PC-3 (cell line): ENCODE data around the gene LOXHD1. TPM values are rescaled to one million over a fixed set of nuclear protein-coding genes. Genes with fewer than 3 reads are reported as not detected.
A peak's percentile ranks its signal among the peaks of the same experiment; 100 is the strongest.

Experiments used
- ATAC-seq: fragments of 200-7000 bp; cut with Tn5 transposase; 2 replicates; pipeline ENCODE4 v1.9.1; 2020; ENCODE audit warnings: mild to moderate bottlenecking, moderate library complexity
- BruUV-seq: library from RNA; stranded (reverse); fragments of 400-500 nt; replicated peaks from 2 replicates; lab custom pipeline; 2021; lab: Mats Ljungman, UMichigan
- CTCF ChIA-PET: fragments of 300-600 bp; sonication (Branson Sonifier 250); formaldehyde crosslinking; loops from one replicate; lab custom pipeline; 2022; ENCODE audit warnings: antibody characterized with exemption; lab: Charles Lee
- POLR2A ChIA-PET: fragments of 300-600 bp; sonication (Branson Sonifier 250); formaldehyde crosslinking; loops from one replicate; lab custom pipeline; 2022; ENCODE audit warnings: antibody characterized with exemption; ENCODE audit not compliant: unreplicated experiment; lab: Charles Lee
- DNase-seq: peaks from one replicate; pipeline ENCODE4 v3.0.0-alpha.2; 2015
- H2AFZ ChIP-seq: fragments of 300-600 bp; sonication (generic); 2 replicates; pipeline ENCODE4 v1.6.0; 2016; ENCODE audit warnings: antibody characterized with exemption, low read length
- H3F3A ChIP-seq: fragments of 300-600 bp; sonication (generic); one replicate; pipeline ENCODE4 v1.6.0; 2017; ENCODE audit warnings: antibody characterized with exemption, low read length, control low read depth, mild to moderate bottlenecking; ENCODE audit not compliant: unreplicated experiment
- H3K27ac ChIP-seq: fragments of 300-600 bp; sonication (generic); 2 replicates; pipeline ENCODE4 v1.5.1; 2016; ENCODE audit warnings: mild to moderate bottlenecking, low read length
- H3K27me3 ChIP-seq: fragments of 300-600 bp; sonication (generic); 2 replicates; pipeline ENCODE4 v1.6.1; 2016; ENCODE audit warnings: low read length, mixed read lengths
- H3K36me3 ChIP-seq: fragments of 300-600 bp; sonication (generic); 2 replicates; pipeline ENCODE4 v1.6.1; 2016; ENCODE audit warnings: low read depth, mixed run types, low read length, mixed read lengths
- H3K4me1 ChIP-seq: fragments of 300-600 bp; sonication (generic); 2 replicates; pipeline ENCODE4 v1.5.1; 2016; ENCODE audit warnings: low read length; ENCODE audit not compliant: insufficient read depth
- H3K4me2 ChIP-seq: fragments of 300-600 bp; sonication (generic); 2 replicates; pipeline ENCODE4 v1.6.0; 2016; ENCODE audit warnings: low read length
- H3K4me3 ChIP-seq: fragments of 300-600 bp; sonication (generic); 2 replicates; pipeline ENCODE4 v1.5.1; 2016; ENCODE audit warnings: mild to moderate bottlenecking, low read length, mixed read lengths
- H3K79me2 ChIP-seq: fragments of 300-600 bp; sonication (generic); 2 replicates; pipeline ENCODE4 v1.6.1; 2017; ENCODE audit warnings: low read length, mixed read lengths
- H3K9ac ChIP-seq: fragments of 300-600 bp; sonication (generic); 2 replicates; pipeline ENCODE4 v1.6.0; 2016; ENCODE audit warnings: mild to moderate bottlenecking, low read length
- H3K9me2 ChIP-seq: fragments of 300-600 bp; sonication (generic); replicated peaks from 2 replicates; pipeline ENCODE4 v1.6.1; 2016; ENCODE audit warnings: mixed run types, low read length, mixed read lengths
- H3K9me3 ChIP-seq: fragments of 300-600 bp; sonication (generic); 2 replicates; pipeline ENCODE4 v1.6.1; 2016; ENCODE audit warnings: low read length, mixed read lengths
- H4K20me1 ChIP-seq: fragments of 300-600 bp; sonication (generic); 2 replicates; pipeline ENCODE4 v1.6.1; 2016; ENCODE audit warnings: low read length, mixed read lengths
- CTCF ChIP-seq: fragments of 300-600 bp; sonication (generic); conservative IDR thresholded peaks from 2 replicates; pipeline ENCODE4 v1.5.1; 2017; ENCODE audit warnings: antibody characterized with exemption, low read depth, mild to moderate bottlenecking, low read length
- EZH2 ChIP-seq: fragments of 300-600 bp; sonication (generic); IDR thresholded peaks from one replicate; pipeline ENCODE4 v1.6.1; 2017; ENCODE audit warnings: antibody characterized with exemption, mild to moderate bottlenecking, low read length; ENCODE audit not compliant: unreplicated experiment
- EZH2phosphoT487 ChIP-seq: fragments of 300-600 bp; sonication (generic); IDR thresholded peaks from 2 replicates; pipeline ENCODE4 v1.6.1; 2018; ENCODE audit warnings: mild to moderate bottlenecking, antibody characterized with exemption, low read length, borderline replicate concordance
- intact Hi-C: fragments of 100-400 bp; cut with micrococcal nuclease; formaldehyde crosslinking; loops from 2 replicates; pipeline ENCODE4 v1.9.0; 2023
- total RNA-seq: library from RNA; depleted of rRNA; stranded (reverse); fragments of >200 nt; gene quantifications from 2 replicates; pipeline ENCODE4 v1.2.3, GENCODE V29; 2014

LOXHD1 gene
- total RNA-seq, 1 experiment from 2014 or later = not detected

- CTCF ChIA-PET = no interaction called here
- no peak overlapping the region for H3K4me2 ChIP-seq
- peaks cover 12% of the 10 kb centered on the region for H3K4me1 ChIP-seq
- H3K9me3 ChIP-seq = no peaks in the 10 kb centered on the region
- H4K20me1 ChIP-seq = no peaks in the 10 kb centered on the region
- no peak for TF ChIP-seq CTCF
- no peak for TF ChIP-seq EZH2
- TF ChIP-seq EZH2phosphoT487 = no peak
- H3K4me3 ChIP-seq = no peak overlapping the region
- H3K27ac ChIP-seq = no peak overlapping the region
- no peaks in the 10 kb centered on the region for H3K79me2 ChIP-seq
- H3K27me3 ChIP-seq = no peaks in the 10 kb centered on the region
- intact Hi-C loops = no loop called here
- DNase-seq (peak; percentile 1), ATAC-seq (no peak)
- no TSS peak for BruUV-seq
- no peaks in the 10 kb centered on the region for H3F3A ChIP-seq
- H2AFZ ChIP-seq = no peak overlapping the region
- no peaks in the 10 kb centered on the region for H3K9me2 ChIP-seq
- H3K9ac ChIP-seq = no peak overlapping the region
- no peaks in the 10 kb centered on the region for H3K36me3 ChIP-seq
- POLR2A ChIA-PET = no interaction called here
Observed at GRCh38 chr18:46677611-46678010, 20.6 kb upstream of the LOXHD1 start.

- Histone ChIP-seq H2AFZ (peak overlapping the region; percentile 57; the same call in 1 of the 2 replicates), H3K9me2 (no peaks in the 10 kb centered on the region), H3K4me2 (peak overlapping the region; percentile 66), H3K27me3 (no peaks in the 10 kb centered on the region), H3K36me3 (no peaks in the 10 kb centered on the region), H3K79me2 (no peaks in the 10 kb centered on the region), H3F3A (no peaks in the 10 kb centered on the region), H3K9ac (peak overlapping the region; percentile 3; the same call in 1 of the 2 replicates), H3K4me3 (no peak overlapping the region; the same call in 1 of the 2 replicates), H3K27ac (peak overlapping the region; percentile 80), H3K4me1 (peaks cover 12% of the 10 kb centered on the region), H3K9me3 (no peaks in the 10 kb centered on the region), H4K20me1 (no peaks in the 10 kb centered on the region)
- intact Hi-C loops = no loop called here
- ChIA-PET CTCF (no interaction called here), POLR2A (no interaction called here)
- BruUV-seq = no TSS peak
- DNase-seq = peak; percentile 53
- ATAC-seq = peak; percentile 81
- TF ChIP-seq EZH2phosphoT487 (no peak), CTCF (no peak), EZH2 (no peak)
Observed at GRCh38 chr18:46676182-46676835, 19.3 kb upstream of the LOXHD1 start.

- no peak overlapping the region for H3K27ac ChIP-seq
- CTCF ChIA-PET = no interaction called here
Observed at GRCh38 chr18:46675112-46675511, 18.1 kb upstream of the LOXHD1 start.

More at GRCh38 chr18:46675112-46675511, 18.1 kb upstream of the LOXHD1 start:
- no peak for DNase-seq
- H3K4me3 ChIP-seq = no peak overlapping the region
- H3K4me1 ChIP-seq = peaks cover 12% of the 10 kb centered on the region
- H2AFZ ChIP-seq = no peak overlapping the region
- no peaks in the 10 kb centered on the region for H4K20me1 ChIP-seq
- no peak overlapping the region for H3K4me2 ChIP-seq
- TF ChIP-seq CTCF (no peak), EZH2 (no peak)
- H3K36me3 ChIP-seq = no peaks in the 10 kb centered on the region
- H3K9me3 ChIP-seq = no peaks in the 10 kb centered on the region
- no TSS peak for BruUV-seq
- H3F3A ChIP-seq = no peaks in the 10 kb centered on the region
- POLR2A ChIA-PET = no interaction called here
- no peaks in the 10 kb centered on the region for H3K9me2 ChIP-seq
- no peaks in the 10 kb centered on the region for H3K79me2 ChIP-seq
- intact Hi-C loops = no loop called here
- H3K27me3 ChIP-seq = no peaks in the 10 kb centered on the region
- no peak for ATAC-seq
- no peak overlapping the region for H3K9ac ChIP-seq
